Naive thymus-derived CD4-positive, alpha-beta T cell (primary cell): ENCODE results near the gene MORN3. TPM values are rescaled to one million over a fixed set of nuclear protein-coding genes. Genes with fewer than 3 reads are reported as not detected.
A peak's percentile ranks its signal among the peaks of the same experiment; 100 is the strongest.

Experiments used
- ATAC-seq: fragments of 150-1000 bp; cut with Tn5 transposase; 2 replicates; pipeline ENCODE4 v1.10.0; 2021; ENCODE audit warnings: mild to moderate bottlenecking, moderate library complexity
- CTCF ChIA-PET: fragments of 350-600 bp; sonication (Branson Sonifier 250); formaldehyde crosslinking; loops from one replicate; lab custom pipeline; 2021; ENCODE audit warnings: antibody characterized with exemption; lab: Charles Lee
- POLR2A ChIA-PET: fragments of 350-600 bp; sonication (Branson Sonifier 250); formaldehyde crosslinking; loops from one replicate; lab custom pipeline; 2021; ENCODE audit warnings: antibody characterized with exemption, inconsistent platforms; lab: Charles Lee
- DNase-seq, 9 donors: peaks; one replicate each; pipeline versions ENCODE4 v3.0.0 to v3.0.0-alpha.2; 2020 to 2022; ENCODE audit warnings: mixed read lengths in 1 of 9
- H3K27ac ChIP-seq: one replicate; pipeline ENCODE4 v1.7.0; 2013; ENCODE audit warnings: mild to moderate bottlenecking, low read depth, low read length, moderate library complexity
- H3K27me3 ChIP-seq, 2 donors: one replicate each; pipeline ENCODE4 v1.7.0; 2013; ENCODE audit warnings: low read length in 2 of 2, mild to moderate bottlenecking in 2 of 2, moderate library complexity in 2 of 2; ENCODE audit not compliant: control insufficient read depth in 2 of 2, insufficient read depth in 2 of 2
- H3K36me3 ChIP-seq, 3 experiments: 1 replicate in 2 of 3; 2 replicates in 1 of 3; pipeline ENCODE4 v1.7.0; 2013; ENCODE audit warnings: low read length in 3 of 3, mild to moderate bottlenecking in 3 of 3, moderate library complexity in 1 of 3; ENCODE audit not compliant: insufficient read depth in 3 of 3, control insufficient read depth in 2 of 3
- H3K4me1 ChIP-seq, 2 donors: one replicate each; pipeline ENCODE4 v1.7.0; 2013; ENCODE audit warnings: low read length in 2 of 2, mild to moderate bottlenecking in 2 of 2, moderate library complexity in 1 of 2; ENCODE audit not compliant: control insufficient read depth in 2 of 2, insufficient read depth in 2 of 2
- H3K4me3 ChIP-seq: 2 replicates; pipeline ENCODE4 v1.7.0; 2013; ENCODE audit warnings: mild to moderate bottlenecking, low read length
- H3K9me3 ChIP-seq, 3 experiments: 1 replicate in 2 of 3; 2 replicates in 1 of 3; pipeline ENCODE4 v1.7.0; 2013; ENCODE audit warnings: low read length in 3 of 3; ENCODE audit not compliant: control insufficient read depth in 2 of 3
- H3K27ac Mint-ChIP-seq, 9 donors: one replicate each; pipeline ENCODE4 v1.8.0; 2020 to 2022; ENCODE audit warnings: mixed read lengths in 9 of 9, mild to moderate bottlenecking in 8 of 9, moderate library complexity in 5 of 9, inconsistent platforms in 2 of 9
- H3K27me3 Mint-ChIP-seq, 5 donors: one replicate each; pipeline ENCODE4 v1.8.0; 2021 to 2022; ENCODE audit warnings: mixed read lengths in 5 of 5, mild to moderate bottlenecking in 1 of 5
- H3K36me3 Mint-ChIP-seq, 5 donors: one replicate each; pipeline ENCODE4 v1.8.0; 2020 to 2022; ENCODE audit warnings: mixed read lengths in 5 of 5, mild to moderate bottlenecking in 3 of 5, inconsistent platforms in 1 of 5
- H3K4me1 Mint-ChIP-seq, 7 donors: one replicate each; pipeline ENCODE4 v1.8.0; 2020 to 2022; ENCODE audit warnings: mixed read lengths in 7 of 7, mild to moderate bottlenecking in 3 of 7, inconsistent platforms in 1 of 7
- H3K4me3 Mint-ChIP-seq, 10 donors: one replicate each; pipeline ENCODE4 v1.8.0; 2020 to 2022; ENCODE audit warnings: mild to moderate bottlenecking in 10 of 10, mixed read lengths in 10 of 10, moderate library complexity in 6 of 10, inconsistent platforms in 2 of 10
- H3K9me3 Mint-ChIP-seq, 11 donors: one replicate each; pipeline ENCODE4 v1.8.0; 2020 to 2022; ENCODE audit warnings: mixed read lengths in 11 of 11, mild to moderate bottlenecking in 4 of 11, inconsistent platforms in 1 of 11, moderate library complexity in 1 of 11
- intact Hi-C, 2 donors: fragments of 100-400 bp; cut with micrococcal nuclease; formaldehyde crosslinking; loops; one replicate each; pipeline ENCODE4 v1.15.1; 2023
- polyA plus RNA-seq, 2 donors: library from polyadenylated mRNA; unstranded; fragments of 300-500 nt; fragmentation: Illumina TruSeq; gene quantifications; one replicate each; pipeline ENCODE4 v1.2.3, GENCODE V29; 2021
- total RNA-seq, 6 experiments: library from RNA in 5 of 6; stranded (reverse) in 5 of 6; gene quantifications; 1 replicate in 5 of 6; 2 replicates in 1 of 6; pipeline ENCODE4 v1.2.3 and lab custom pipeline; 2021 to 2026

MORN3 gene
- total and polyA plus RNA-seq, 7 experiments from 2014 or later: 2.3 to 19.2 (median 8.7) TPM

DNA sequence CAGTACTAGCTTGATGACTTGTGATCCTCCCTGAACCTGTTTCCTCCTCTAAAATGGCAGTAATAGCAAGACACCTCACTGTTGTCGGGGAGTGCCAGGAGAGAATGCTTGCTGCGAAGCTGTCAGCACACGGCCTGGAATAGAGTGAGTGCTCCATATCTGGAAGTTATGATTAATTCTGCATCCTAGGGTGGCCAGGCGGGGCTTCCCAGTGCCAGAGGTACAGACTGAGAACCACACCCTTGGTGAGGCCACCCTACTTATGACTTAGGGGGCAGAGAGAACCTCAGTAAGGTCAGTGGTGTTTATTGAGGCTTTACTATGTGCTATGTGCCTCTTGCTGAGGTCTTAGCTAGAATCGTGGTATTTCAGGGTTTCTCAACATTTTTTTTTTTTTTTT is 20.1 kb downstream of the MORN3 start:
- ATAC-seq (peak; percentile 28), DNase-seq (no peak)
- no peak overlapping the region for H3K27ac ChIP-seq
- H3K27me3 ChIP-seq: no peaks in the 10 kb centered on the region
- intact Hi-C loops: no loop called here
- peaks cover 0 to 6% (median 0%) of the 10 kb centered on the region in 3 experiments for H3K36me3 ChIP-seq
- peak overlapping the region; percentile 20 to 92 (median 73) for H3K27ac Mint-ChIP-seq
- H3K9me3 Mint-ChIP-seq: peaks cover 0 to 2% (median 0%) of the 10 kb centered on the region in 11 donors
- peak overlapping the region in 7 of 10 donors; percentile 16 to 70 (median 56) for H3K4me3 Mint-ChIP-seq
- POLR2A ChIA-PET: interaction anchor here (0.7 to 3.8 kb wide), 6 partner anchors 9 to 37 kb away, joined by 3 to 20 read pairs (median 4); no protein-coding TSS in a partner anchor
- H3K9me3 ChIP-seq: no peaks in the 10 kb centered on the region
- peaks cover 14 to 16% of the 10 kb centered on the region in 2 donors for H3K4me1 ChIP-seq
- no peaks in the 10 kb centered on the region for H3K27me3 Mint-ChIP-seq
- H3K36me3 Mint-ChIP-seq: peaks cover 0 to 19% (median 7%) of the 10 kb centered on the region in 5 donors
- no peak overlapping the region for H3K4me3 ChIP-seq
- peaks cover 14 to 37% (median 33%) of the 10 kb centered on the region in 7 donors for H3K4me1 Mint-ChIP-seq
- CTCF ChIA-PET: interaction anchor here (0.7 to 1.2 kb wide), 3 partner anchors 12 to 20 kb away, joined by 3 to 7 read pairs (median 3); no protein-coding TSS in a partner anchor

DNA sequence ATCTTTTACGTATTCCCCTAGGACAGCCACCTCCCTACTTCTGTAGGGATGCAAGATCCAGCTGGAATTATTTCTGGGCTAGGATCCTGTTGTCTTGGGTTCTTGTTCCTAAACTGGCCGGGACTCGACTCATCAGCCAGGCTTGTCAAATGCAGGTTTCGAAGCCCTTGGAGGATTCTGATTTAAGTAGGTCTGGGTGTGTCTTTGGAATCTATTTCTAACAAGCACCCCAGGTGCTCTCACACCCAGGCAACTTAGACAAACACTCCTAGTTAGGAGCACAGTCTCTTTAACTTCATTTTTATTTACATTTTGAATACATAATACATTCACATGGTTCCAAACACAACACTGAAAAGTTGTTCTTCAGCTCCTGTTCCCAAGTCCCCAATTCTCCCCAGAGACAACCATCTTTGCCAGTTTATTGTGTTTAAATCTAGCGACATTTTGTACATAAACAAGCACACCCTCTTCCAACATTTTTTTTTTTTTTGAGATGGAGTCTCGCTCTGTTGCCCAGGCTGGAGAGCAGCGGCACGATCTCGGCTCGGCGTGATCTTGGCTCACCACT is 20.9 kb downstream of the MORN3 start:
- H3K4me3 ChIP-seq: no peak overlapping the region
- POLR2A ChIA-PET: interaction anchor here (0.7 to 3.8 kb wide), 6 partner anchors 10 to 38 kb away, joined by 3 to 20 read pairs (median 4); no protein-coding TSS in a partner anchor
- no peaks in the 10 kb centered on the region for H3K27me3 ChIP-seq
- CTCF ChIA-PET: interaction anchor here (0.9 to 1.2 kb wide), 2 partner anchors 13 to 20 kb away, joined by 3 to 7 read pairs; no protein-coding TSS in a partner anchor
- Mint-ChIP-seq H3K9me3 (no peaks in the 10 kb centered on the region), H3K4me1 (peaks cover 14 to 30% (median 25%) of the 10 kb centered on the region in 7 donors), H3K27me3 (no peaks in the 10 kb centered on the region), H3K27ac (peak overlapping the region in 7 of 9 donors; percentile 20 to 92 (median 73)), H3K36me3 (peaks cover 0 to 17% (median 7%) of the 10 kb centered on the region in 5 donors), H3K4me3 (peak overlapping the region in 1 of 10 donors; percentile 46)
- DNase-seq (no peak), ATAC-seq (no peak)
- intact Hi-C loops: no loop called here
- H3K36me3 ChIP-seq: peaks cover 0 to 6% (median 0%) of the 10 kb centered on the region in 3 experiments
- peaks cover 14 to 16% of the 10 kb centered on the region in 2 donors for H3K4me1 ChIP-seq
- no peak overlapping the region for H3K27ac ChIP-seq
- H3K9me3 ChIP-seq: no peaks in the 10 kb centered on the region

DNA sequence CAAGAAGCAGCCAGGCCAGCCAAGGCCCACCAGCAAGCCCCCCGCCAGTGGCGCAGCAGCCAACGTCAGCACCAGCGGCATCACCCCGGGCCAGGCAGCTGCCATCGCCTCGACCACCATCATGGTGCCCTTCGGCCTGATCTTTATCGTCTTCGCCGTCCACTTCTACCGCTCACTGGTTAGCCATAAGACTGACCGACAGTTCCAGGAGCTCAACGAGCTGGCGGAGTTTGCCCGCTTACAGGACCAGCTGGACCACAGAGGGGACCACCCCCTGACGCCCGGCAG is 28.2 kb downstream of the MORN3 start:
- Mint-ChIP-seq H3K27me3 (no peaks in the 10 kb centered on the region), H3K4me3 (peak overlapping the region in 1 of 10 donors; percentile 13), H3K27ac (peak overlapping the region in 7 of 9 donors; percentile 53 to 88 (median 76)), H3K36me3 (peaks cover 7 to 21% (median 9%) of the 10 kb centered on the region in 5 donors), H3K9me3 (peaks cover 0 to 1% (median 0%) of the 10 kb centered on the region in 11 donors), H3K4me1 (peaks cover 27 to 48% (median 34%) of the 10 kb centered on the region in 7 donors)
- Histone ChIP-seq H3K27me3 (no peaks in the 10 kb centered on the region), H3K27ac (peak overlapping the region; percentile 32), H3K4me3 (no peak overlapping the region), H3K36me3 (peaks cover 0 to 27% (median 0%) of the 10 kb centered on the region in 3 experiments), H3K9me3 (no peaks in the 10 kb centered on the region), H3K4me1 (peaks cover 21 to 27% of the 10 kb centered on the region in 2 donors)
- CTCF ChIA-PET: interaction anchor here (1.6 kb wide), 1 partner anchor 10 kb away, joined by 8 read pairs; no protein-coding TSS in a partner anchor
- no peak for ATAC-seq
- intact Hi-C loops: no loop called here
- DNase-seq: no peak
- POLR2A ChIA-PET: interaction anchor here (0.6 to 6.9 kb wide), 6 partner anchors 14 to 66 kb away, joined by 3 to 49 read pairs (median 4); partner anchors contain the start of genes MORN3 and ORAI1

DNA sequence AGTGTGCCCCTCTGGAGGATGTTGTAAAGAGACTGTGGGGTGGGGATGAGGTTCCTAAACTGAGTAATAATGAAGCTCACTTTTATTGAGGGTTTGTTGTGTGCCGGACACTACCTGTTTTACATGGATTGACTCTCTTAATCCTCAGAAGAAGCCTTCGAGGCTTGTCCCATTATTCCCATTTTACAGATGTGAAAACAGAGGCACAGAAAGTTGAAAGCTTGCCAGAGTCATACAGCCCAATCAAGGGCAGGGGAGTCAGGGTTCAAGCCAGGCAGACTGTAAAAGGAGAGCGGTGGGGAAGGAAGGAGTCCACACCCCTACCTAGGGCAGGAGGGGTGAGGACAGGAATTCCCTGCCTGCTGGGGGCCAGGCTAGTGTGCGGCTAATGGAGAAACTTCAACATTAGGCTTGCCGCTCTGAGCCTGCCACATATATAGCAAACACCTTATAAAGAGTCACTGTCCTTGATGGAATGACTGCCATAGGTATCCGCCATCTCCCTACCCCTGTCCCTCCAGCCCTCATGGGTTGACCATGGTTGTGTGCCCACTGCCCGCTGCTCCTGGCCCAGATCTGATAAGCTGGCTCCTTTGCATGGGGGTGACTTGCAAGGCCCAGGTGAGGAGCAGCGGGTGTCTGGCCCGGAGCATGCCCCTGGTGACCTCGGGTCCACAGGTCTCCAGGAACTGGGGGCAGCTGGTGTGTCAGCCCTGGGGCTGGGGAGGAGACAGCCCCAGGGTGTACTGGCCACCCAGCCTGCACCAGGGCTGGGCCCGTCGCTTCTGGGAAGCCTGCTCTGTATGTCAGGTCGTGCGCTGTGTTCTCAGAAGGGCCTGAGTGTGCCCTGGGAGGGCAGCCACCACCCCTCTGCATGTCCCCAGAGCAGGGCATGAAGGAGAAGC is 30.9 kb downstream of the MORN3 start:
- H3K9me3 ChIP-seq: no peaks in the 10 kb centered on the region

DNA sequence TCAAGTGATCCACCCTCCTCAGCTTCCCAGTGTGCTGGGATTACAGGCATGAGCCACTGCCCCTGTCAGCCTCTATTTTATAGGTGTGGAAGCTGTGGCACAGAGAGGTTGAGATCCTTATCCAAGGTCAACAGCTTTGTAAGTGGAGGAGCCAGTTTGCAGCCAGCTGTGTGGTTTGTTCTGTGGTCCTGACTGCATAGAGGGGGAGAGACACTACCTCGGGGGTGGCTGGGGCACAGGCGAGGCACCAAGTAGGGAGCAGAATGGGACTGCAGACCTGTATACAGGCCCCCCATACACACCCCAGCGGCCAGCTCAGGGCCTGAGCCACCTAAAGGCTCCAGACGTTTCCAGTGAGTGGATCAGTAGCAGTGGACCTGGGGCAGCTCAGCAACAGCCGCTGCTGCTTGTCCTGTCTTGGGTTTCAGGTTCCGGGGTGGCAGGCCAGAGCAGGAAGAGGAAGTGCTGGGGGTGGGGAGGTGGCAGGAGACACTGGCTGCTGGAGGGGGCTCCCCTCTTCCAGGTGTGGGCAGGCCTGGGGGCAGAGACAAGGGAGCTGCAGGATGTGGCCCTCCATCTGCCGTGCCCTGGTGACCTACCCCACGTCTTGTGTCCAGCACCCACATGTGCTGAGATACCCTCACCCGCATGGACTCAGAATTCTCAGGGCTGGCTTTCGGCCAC is 32.1 kb downstream of the MORN3 start:
- intact Hi-C loops: loop anchor here (1.0 kb wide), 1 partner anchor 10 kb away; no protein-coding TSS in a partner anchor
- POLR2A ChIA-PET: interaction anchor here (0.5 to 6.9 kb wide), 15 partner anchors 10 to 1626 kb away, joined by 3 to 74 read pairs (median 5); partner anchors contain the start of genes MORN3 and ORAI1
- no peaks in the 10 kb centered on the region for H3K27me3 ChIP-seq
- peaks cover 0 to 35% (median 0%) of the 10 kb centered on the region in 3 experiments for H3K36me3 ChIP-seq
- H3K4me3 Mint-ChIP-seq: peak overlapping the region; percentile 61 to 82 (median 76)
- H3K27ac ChIP-seq: peak overlapping the region; percentile 83
- H3K4me1 ChIP-seq: peaks cover 35 to 50% of the 10 kb centered on the region in 2 donors
- CTCF ChIA-PET: interaction anchor here (0.5 to 3.8 kb wide), 6 partner anchors 11 to 87 kb away, joined by 3 to 23 read pairs (median 6); partner anchors contain the start of genes MORN3 and ORAI1
- H3K9me3 Mint-ChIP-seq: peaks cover 0 to 1% (median 0%) of the 10 kb centered on the region in 11 donors
- H3K27ac Mint-ChIP-seq: peak overlapping the region; percentile 82 to 95 (median 92)
- ATAC-seq (peak; percentile 79), DNase-seq (peak in 8 of 9 donors; percentile 38 to 53 (median 46))
- peaks cover 48 to 75% (median 61%) of the 10 kb centered on the region in 7 donors for H3K4me1 Mint-ChIP-seq
- no peaks in the 10 kb centered on the region for H3K9me3 ChIP-seq
- H3K4me3 ChIP-seq: peak overlapping the region; percentile 1
- no peaks in the 10 kb centered on the region for H3K27me3 Mint-ChIP-seq
- H3K36me3 Mint-ChIP-seq: peaks cover 7 to 23% (median 9%) of the 10 kb centered on the region in 5 donors

More for the DNA sequence above, 30.9 kb downstream of the MORN3 start:
- Histone ChIP-seq H3K27me3 (no peaks in the 10 kb centered on the region), H3K4me3 (no peak overlapping the region), H3K27ac (peak overlapping the region; percentile 83), H3K36me3 (peaks cover 0 to 32% (median 0%) of the 10 kb centered on the region in 3 experiments), H3K4me1 (peaks cover 27 to 41% of the 10 kb centered on the region in 2 donors)
- peaks cover 7 to 23% (median 9%) of the 10 kb centered on the region in 5 donors for H3K36me3 Mint-ChIP-seq
- DNase-seq (no peak), ATAC-seq (no peak)
- peaks cover 0 to 1% (median 0%) of the 10 kb centered on the region in 11 donors for H3K9me3 Mint-ChIP-seq
- peak overlapping the region; percentile 82 to 95 (median 92) for H3K27ac Mint-ChIP-seq
- H3K27me3 Mint-ChIP-seq: no peaks in the 10 kb centered on the region
- intact Hi-C loops: no loop called here
- H3K4me1 Mint-ChIP-seq: peaks cover 38 to 64% (median 51%) of the 10 kb centered on the region in 7 donors
- ChIA-PET POLR2A (interaction anchor here (0.9 to 6.9 kb wide), 8 partner anchors 9 to 105 kb away, joined by 3 to 74 read pairs (median 11); partner anchors contain the start of genes MORN3 and ORAI1), CTCF (interaction anchor here (0.7 to 3.8 kb wide), 5 partner anchors 23 to 88 kb away, joined by 3 to 18 read pairs (median 3); partner anchors contain the start of gene MORN3)
- peak overlapping the region in 9 of 10 donors; percentile 70 to 82 (median 76) for H3K4me3 Mint-ChIP-seq
